Mesendoderm (in vitro differentiated cells): Measurements from ENCODE around the gene NEU4. TPM values are rescaled to one million over a fixed set of nuclear protein-coding genes. Genes with fewer than 3 reads are reported as not detected.
A peak's percentile ranks its signal among the peaks of the same experiment; 100 is the strongest.
"Not testable (repeated sequence)": the region's sequence is repeated elsewhere in the genome, so short reads cannot be mapped to it uniquely, and the experiment has no call there.

Experiments
- DNase-seq: peaks from one replicate; pipeline ENCODE4 v3.0.0; 2013
- H2AK5ac ChIP-seq: 2 replicates; pipeline ENCODE4 v1.6.1; 2013; ENCODE audit warnings: low read length, inconsistent platforms
- H2BK120ac ChIP-seq: 2 replicates; pipeline ENCODE4 v1.6.1; 2013; ENCODE audit warnings: low read depth, mild to moderate bottlenecking, low read length, moderate library complexity, mixed read lengths
- H2BK15ac ChIP-seq: replicated peaks from 2 replicates; pipeline ENCODE4 v1.6.1; 2013; ENCODE audit warnings: low read depth, mild to moderate bottlenecking, moderate library complexity
- H2BK5ac ChIP-seq: 2 replicates; pipeline ENCODE4 v1.6.1; 2013; ENCODE audit warnings: low read length, inconsistent platforms
- H3K18ac ChIP-seq: 2 replicates; pipeline ENCODE4 v1.6.1; 2013; ENCODE audit warnings: mild to moderate bottlenecking, low read length, mixed read lengths
- H3K23ac ChIP-seq: one replicate; pipeline ENCODE4 v1.6.1; 2013; ENCODE audit warnings: low read length
- H3K27ac ChIP-seq: 2 replicates; pipeline ENCODE4 v1.5.1; 2013; ENCODE audit warnings: low read depth, mild to moderate bottlenecking, inconsistent platforms, low read length, moderate library complexity
- H3K27me3 ChIP-seq: 2 replicates; pipeline ENCODE4 v1.6.1; 2013; ENCODE audit warnings: low read length, control low read depth, mild to moderate bottlenecking, inconsistent platforms; ENCODE audit not compliant: insufficient read depth, poor library complexity
- H3K36me3 ChIP-seq: 2 replicates; pipeline ENCODE4 v1.6.1; 2013; ENCODE audit warnings: low read length, inconsistent platforms; ENCODE audit not compliant: control insufficient read depth, insufficient read depth
- H3K4ac ChIP-seq: one replicate; pipeline ENCODE4 v1.6.1; 2013; ENCODE audit warnings: low read depth, mild to moderate bottlenecking, low read length, moderate library complexity
- H3K4me1 ChIP-seq: 2 replicates; pipeline ENCODE4 v1.6.1; 2013; ENCODE audit warnings: low read depth, low read length, inconsistent platforms; ENCODE audit not compliant: control insufficient read depth
- H3K4me2 ChIP-seq: 2 replicates; pipeline ENCODE4 v1.6.1; 2013; ENCODE audit warnings: low read length
- H3K4me3 ChIP-seq: 2 replicates; pipeline ENCODE4 v1.5.1; 2013; ENCODE audit warnings: mild to moderate bottlenecking, low read length
- H3K56ac ChIP-seq: one replicate; pipeline ENCODE4 v1.6.1; 2013; ENCODE audit warnings: low read length
- H3K79me1 ChIP-seq: 2 replicates; pipeline ENCODE4 v1.6.1; 2013; ENCODE audit warnings: low read length, inconsistent platforms
- H3K79me2 ChIP-seq: 2 replicates; pipeline ENCODE4 v1.6.1; 2013; ENCODE audit warnings: mild to moderate bottlenecking, low read length; ENCODE audit not compliant: control insufficient read depth, insufficient read depth
- H3K9ac ChIP-seq: 2 replicates; pipeline ENCODE4 v1.6.1; 2013; ENCODE audit warnings: low read length, inconsistent platforms
- H4K5ac ChIP-seq: one replicate; pipeline ENCODE4 v1.6.1; 2013; ENCODE audit warnings: low read length
- H4K8ac ChIP-seq: one replicate; pipeline ENCODE4 v1.6.1; 2013; ENCODE audit warnings: low read depth, mild to moderate bottlenecking, control low read depth, low read length, moderate library complexity
- WGBS: extraction: QIAGEN DNeasy Blood & Tissue Kit; methylation state at CpG from one replicate; pipeline ENCODE4 v1.1.7; 2013; ENCODE audit warnings: low lambda C conversion rate, missing lambda C conversion rate; ENCODE audit not compliant: insufficient coverage; ENCODE audit errors: extremely low coverage; 5-methylcytosine and 5-hydroxymethylcytosine counted together
- polyA plus RNA-seq, 2 experiments: library from polyadenylated mRNA; stranded (reverse); fragments of 200-250 nt; gene quantifications; one replicate each; pipeline ENCODE4 v1.2.3, GENCODE V29; 2013

NEU4 gene, protein sequence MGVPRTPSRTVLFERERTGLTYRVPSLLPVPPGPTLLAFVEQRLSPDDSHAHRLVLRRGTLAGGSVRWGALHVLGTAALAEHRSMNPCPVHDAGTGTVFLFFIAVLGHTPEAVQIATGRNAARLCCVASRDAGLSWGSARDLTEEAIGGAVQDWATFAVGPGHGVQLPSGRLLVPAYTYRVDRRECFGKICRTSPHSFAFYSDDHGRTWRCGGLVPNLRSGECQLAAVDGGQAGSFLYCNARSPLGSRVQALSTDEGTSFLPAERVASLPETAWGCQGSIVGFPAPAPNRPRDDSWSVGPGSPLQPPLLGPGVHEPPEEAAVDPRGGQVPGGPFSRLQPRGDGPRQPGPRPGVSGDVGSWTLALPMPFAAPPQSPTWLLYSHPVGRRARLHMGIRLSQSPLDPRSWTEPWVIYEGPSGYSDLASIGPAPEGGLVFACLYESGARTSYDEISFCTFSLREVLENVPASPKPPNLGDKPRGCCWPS
- polyA plus RNA-seq (2013, experiment 1 of 2) = 0.04 TPM
- polyA plus RNA-seq (2013, experiment 2 of 2) = 0.04 TPM

GRCh38 chr2:241808721-241809382, at the start of gene NEU4:
Gene NEU4, plus strand, starts transcription at chr2:241809193. Its CDS starts 5,292 bp downstream, at chr2:241814485.
- H3K79me1 ChIP-seq = no peaks in the 10 kb centered on the region
- H2BK120ac ChIP-seq = no peak within 1 kb of the TSS
- H3K79me2 ChIP-seq = no peaks in the 10 kb centered on the region
- H3K23ac ChIP-seq = no peak within 1 kb of the TSS
- H3K36me3 ChIP-seq = no peaks in the 10 kb centered on the region
- peak within 1 kb of the TSS; percentile 12 for H3K18ac ChIP-seq
- peak within 1 kb of the TSS; percentile 7 for H3K9ac ChIP-seq
- no peak within 1 kb of the TSS for H2BK5ac ChIP-seq
- DNase-seq = peak; percentile 46
- peak within 1 kb of the TSS; percentile 12 for H4K5ac ChIP-seq
- H3K27me3 ChIP-seq = no peaks in the 10 kb centered on the region
- WGBS = no CpG with 5 or more reads among the region's 31 CpGs
- no peak within 1 kb of the TSS for H4K8ac ChIP-seq
- no peak within 1 kb of the TSS for H3K4me3 ChIP-seq
- H2BK15ac ChIP-seq = no peak within 1 kb of the TSS
- no peak within 1 kb of the TSS for H3K4me2 ChIP-seq
- no peak within 1 kb of the TSS for H3K4ac ChIP-seq
- H3K4me1 ChIP-seq = peaks cover 6% of the 10 kb centered on the region
- no peak within 1 kb of the TSS for H2AK5ac ChIP-seq
- peak within 1 kb of the TSS; percentile 76 for H3K56ac ChIP-seq
- peak within 1 kb of the TSS; percentile 1 for H3K27ac ChIP-seq

DNA sequence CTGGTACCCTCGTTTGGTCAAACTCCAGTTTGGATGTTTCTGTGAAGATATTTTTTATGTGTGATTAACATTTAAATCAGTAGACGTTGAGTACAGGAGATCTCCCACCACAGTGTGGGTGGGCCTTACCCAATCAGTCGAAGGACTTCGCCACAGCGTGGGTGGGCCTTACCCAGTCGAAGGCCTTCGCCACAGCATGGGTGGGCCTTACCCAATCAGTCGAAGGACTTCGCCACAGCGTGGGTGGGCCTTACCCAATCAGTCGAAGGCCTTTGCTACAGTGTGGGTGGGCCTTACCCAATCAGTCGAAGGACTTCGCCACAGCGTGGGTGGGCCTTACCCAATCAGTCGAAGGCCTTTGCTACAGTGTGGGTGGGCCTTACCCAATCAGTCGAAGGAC, 49.1 kb upstream of the NEU4 start:
- not testable (repeated sequence) for H3K56ac ChIP-seq, H3K4me3 ChIP-seq, H3K18ac ChIP-seq, H3K27me3 ChIP-seq, H2BK120ac ChIP-seq, H3K23ac ChIP-seq, H4K5ac ChIP-seq, H3K79me1 ChIP-seq, H2BK5ac ChIP-seq, H4K8ac ChIP-seq, H3K79me2 ChIP-seq, H3K4me2 ChIP-seq, DNase-seq, H3K4ac ChIP-seq, H3K4me1 ChIP-seq, H2AK5ac ChIP-seq, H3K27ac ChIP-seq, H3K36me3 ChIP-seq, H3K9ac ChIP-seq, H2BK15ac ChIP-seq
- WGBS = no CpG with 5 or more reads among the region's 16 CpGs

GRCh38 chr2:241760301-241760771, 48.7 kb upstream of the NEU4 start:
- no peak overlapping the region for H4K8ac ChIP-seq
- no peak overlapping the region for H3K23ac ChIP-seq
- no peak overlapping the region for H2BK5ac ChIP-seq
- no peak overlapping the region for H2BK15ac ChIP-seq
- H3K4me3 ChIP-seq = no peak overlapping the region
- no peak overlapping the region for H3K4ac ChIP-seq
- DNase-seq = no peak
- H3K56ac ChIP-seq = no peak overlapping the region
- H2AK5ac ChIP-seq = no peak overlapping the region
- no peak overlapping the region for H2BK120ac ChIP-seq
- H3K9ac ChIP-seq = no peak overlapping the region
- H3K79me2 ChIP-seq = no peaks in the 10 kb centered on the region
- no peak overlapping the region for H4K5ac ChIP-seq
- H3K27me3 ChIP-seq = no peaks in the 10 kb centered on the region
- H3K4me1 ChIP-seq = no peaks in the 10 kb centered on the region
- WGBS = no CpG with 5 or more reads among the region's 17 CpGs
- no peak overlapping the region for H3K27ac ChIP-seq
- H3K18ac ChIP-seq = no peak overlapping the region
- H3K79me1 ChIP-seq = no peaks in the 10 kb centered on the region
- H3K36me3 ChIP-seq = no peaks in the 10 kb centered on the region
- H3K4me2 ChIP-seq = no peak overlapping the region

DNA sequence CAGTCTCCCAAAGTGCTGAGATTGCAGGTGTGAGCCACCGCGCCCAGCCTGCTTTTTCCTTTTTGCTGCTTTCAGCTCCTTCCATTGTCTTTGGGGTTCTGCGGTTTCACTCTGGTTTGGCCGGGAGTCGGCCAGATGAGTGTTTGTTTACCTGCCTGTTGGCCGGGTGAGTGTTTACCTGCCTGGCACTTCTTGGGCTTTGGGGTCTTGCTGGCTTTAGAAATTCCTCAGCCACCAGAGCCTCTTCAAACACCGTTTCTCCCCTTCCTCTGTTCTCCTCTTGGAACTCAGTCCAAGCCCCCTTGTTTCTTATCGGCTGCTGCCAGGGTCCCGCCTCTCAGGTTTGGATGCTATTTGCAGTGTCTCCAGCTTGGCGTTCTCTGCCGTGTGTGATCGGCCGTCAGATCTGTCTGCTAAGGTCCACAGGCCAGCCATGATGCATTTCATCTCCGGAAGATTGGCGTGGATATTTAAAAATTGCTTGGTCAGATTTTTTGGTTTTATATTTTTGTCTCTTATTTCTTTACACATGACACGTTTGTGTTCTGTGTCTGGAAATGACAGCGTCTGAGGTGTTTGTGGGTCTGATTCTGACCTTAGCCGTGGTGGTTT, 46.6 kb upstream of the NEU4 start:
- no peak overlapping the region for H4K5ac ChIP-seq
- no peak overlapping the region for H3K18ac ChIP-seq
- H3K56ac ChIP-seq = no peak overlapping the region
- no peak overlapping the region for H3K4me3 ChIP-seq
- H3K36me3 ChIP-seq = no peaks in the 10 kb centered on the region
- no peak overlapping the region for H3K27ac ChIP-seq
- H2AK5ac ChIP-seq = no peak overlapping the region
- H3K4ac ChIP-seq = no peak overlapping the region
- no peaks in the 10 kb centered on the region for H3K79me2 ChIP-seq
- no peak overlapping the region for H2BK120ac ChIP-seq
- no peak overlapping the region for H3K9ac ChIP-seq
- no peak overlapping the region for H3K4me2 ChIP-seq
- no peak overlapping the region for H2BK15ac ChIP-seq
- no CpG with 5 or more reads among the region's 18 CpGs for WGBS
- H3K23ac ChIP-seq = no peak overlapping the region
- no peak for DNase-seq
- H3K4me1 ChIP-seq = no peaks in the 10 kb centered on the region
- H3K79me1 ChIP-seq = no peaks in the 10 kb centered on the region
- H3K27me3 ChIP-seq = no peaks in the 10 kb centered on the region
- H4K8ac ChIP-seq = no peak overlapping the region
- no peak overlapping the region for H2BK5ac ChIP-seq

DNA sequence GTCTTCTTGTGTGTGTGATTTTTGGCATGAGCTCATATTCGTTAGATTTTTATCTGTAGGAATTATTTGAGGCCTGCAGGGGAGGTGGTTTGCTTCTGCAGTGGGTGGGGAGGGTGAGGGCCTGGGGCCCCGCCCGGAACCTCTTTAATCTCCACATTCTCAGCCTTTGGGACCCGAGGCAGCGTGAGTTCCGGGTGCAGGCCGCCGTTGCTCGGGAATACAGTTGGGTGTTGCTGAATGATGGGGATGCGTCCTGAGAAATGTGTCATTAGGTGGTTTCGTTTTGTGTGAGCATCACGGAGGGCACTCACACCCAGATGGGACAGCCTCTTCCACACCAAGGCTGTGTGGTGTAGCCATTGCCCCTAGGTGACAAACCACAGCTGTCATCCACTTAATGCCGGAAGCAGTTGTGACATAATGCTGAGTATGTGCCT, 46.0 kb upstream of the NEU4 start:
- no peak overlapping the region for H4K5ac ChIP-seq
- no peak overlapping the region for H3K9ac ChIP-seq
- no peak overlapping the region for H3K23ac ChIP-seq
- WGBS = no CpG with 5 or more reads among the region's 13 CpGs
- no peaks in the 10 kb centered on the region for H3K79me2 ChIP-seq
- no peak overlapping the region for H3K27ac ChIP-seq
- no peak overlapping the region for H3K18ac ChIP-seq
- no peak overlapping the region for H4K8ac ChIP-seq
- no peak overlapping the region for H3K4ac ChIP-seq
- H2AK5ac ChIP-seq = no peak overlapping the region
- no peak overlapping the region for H3K4me2 ChIP-seq
- no peak for DNase-seq
- H3K4me3 ChIP-seq = no peak overlapping the region
- H3K36me3 ChIP-seq = no peaks in the 10 kb centered on the region
- no peak overlapping the region for H2BK5ac ChIP-seq
- H3K4me1 ChIP-seq = no peaks in the 10 kb centered on the region
- H2BK15ac ChIP-seq = no peak overlapping the region
- H2BK120ac ChIP-seq = no peak overlapping the region
- H3K79me1 ChIP-seq = no peaks in the 10 kb centered on the region
- no peak overlapping the region for H3K56ac ChIP-seq
- H3K27me3 ChIP-seq = no peaks in the 10 kb centered on the region
